Endothelial cell of umbilical vein (primary cell): ENCODE measurements around the gene SYCP3.

Source experiments
- EZH2 ChIP-seq: IDR thresholded peaks from 2 replicates; pipeline ENCODE4 v1.6.1; 2012; ENCODE audit warnings: borderline replicate concordance, low read depth, mild to moderate bottlenecking, moderate library complexity, low read length, inconsistent platforms; ENCODE audit not compliant: severe bottlenecking
- JUN ChIP-seq: IDR thresholded peaks from 2 replicates; pipeline ENCODE4 v1.6.1; 2011; ENCODE audit warnings: borderline replicate concordance, low read depth; ENCODE audit not compliant: insufficient read length, insufficient read depth
- POLR2A ChIP-seq: IDR thresholded peaks from 2 replicates; pipeline ENCODE4 v1.6.1; 2012; ENCODE audit warnings: low read depth, mild to moderate bottlenecking, control low read depth, low read length
- POLR2AphosphoS5 ChIP-seq: IDR thresholded peaks from 2 replicates; pipeline ENCODE4 v1.6.1; 2012; ENCODE audit warnings: low read depth, mild to moderate bottlenecking, control low read depth, low read length, moderate library complexity; ENCODE audit not compliant: insufficient read depth
- TF ChIP-seq, protein P1 (sequence below), 2 donors: IDR thresholded peaks; 1 replicate in 1 of 2; 2 replicates in 1 of 2; pipeline ENCODE4 v1.5.1; 2011; ENCODE audit warnings: low read length in 2 of 2, mild to moderate bottlenecking in 2 of 2, moderate library complexity in 2 of 2, control low read depth in 1 of 2, inconsistent platforms in 1 of 2, low read depth in 1 of 2; ENCODE audit not compliant: insufficient read depth in 1 of 2; ENCODE audit errors: extremely low read depth in 1 of 2
- TF ChIP-seq, protein P2 (sequence below): IDR thresholded peaks from 2 replicates; pipeline ENCODE4 v1.6.1; 2011; ENCODE audit not compliant: insufficient read depth, insufficient read length

DNA sequence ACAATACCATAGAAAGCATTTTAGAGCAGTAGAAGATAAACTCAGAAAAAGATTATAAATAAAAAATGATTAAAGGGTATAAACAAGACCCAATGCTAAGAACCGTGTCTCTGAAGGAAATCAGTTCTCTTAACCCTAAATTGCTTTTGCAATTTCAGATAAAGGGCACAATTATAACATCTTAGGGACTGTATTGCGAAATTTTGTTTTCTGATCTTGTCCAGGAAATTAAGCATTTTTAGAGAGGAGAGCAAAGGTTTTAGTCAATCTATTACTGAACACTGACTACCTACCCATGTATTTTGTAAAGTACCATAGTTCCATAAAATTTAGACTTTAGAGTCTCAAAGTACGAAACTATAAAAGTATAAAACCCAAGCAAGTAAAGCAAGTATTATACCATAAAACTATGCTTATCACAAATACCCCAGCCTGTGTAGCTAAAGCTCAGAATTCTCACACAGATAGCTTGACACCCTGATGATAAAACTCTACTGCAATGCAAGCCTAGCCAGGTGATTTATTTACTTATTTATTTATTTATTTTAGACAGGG lies 48.6 kb downstream of the SYCP3 start:
- TF ChIP-seq, protein P1, sequence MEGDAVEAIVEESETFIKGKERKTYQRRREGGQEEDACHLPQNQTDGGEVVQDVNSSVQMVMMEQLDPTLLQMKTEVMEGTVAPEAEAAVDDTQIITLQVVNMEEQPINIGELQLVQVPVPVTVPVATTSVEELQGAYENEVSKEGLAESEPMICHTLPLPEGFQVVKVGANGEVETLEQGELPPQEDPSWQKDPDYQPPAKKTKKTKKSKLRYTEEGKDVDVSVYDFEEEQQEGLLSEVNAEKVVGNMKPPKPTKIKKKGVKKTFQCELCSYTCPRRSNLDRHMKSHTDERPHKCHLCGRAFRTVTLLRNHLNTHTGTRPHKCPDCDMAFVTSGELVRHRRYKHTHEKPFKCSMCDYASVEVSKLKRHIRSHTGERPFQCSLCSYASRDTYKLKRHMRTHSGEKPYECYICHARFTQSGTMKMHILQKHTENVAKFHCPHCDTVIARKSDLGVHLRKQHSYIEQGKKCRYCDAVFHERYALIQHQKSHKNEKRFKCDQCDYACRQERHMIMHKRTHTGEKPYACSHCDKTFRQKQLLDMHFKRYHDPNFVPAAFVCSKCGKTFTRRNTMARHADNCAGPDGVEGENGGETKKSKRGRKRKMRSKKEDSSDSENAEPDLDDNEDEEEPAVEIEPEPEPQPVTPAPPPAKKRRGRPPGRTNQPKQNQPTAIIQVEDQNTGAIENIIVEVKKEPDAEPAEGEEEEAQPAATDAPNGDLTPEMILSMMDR (IDR thresholded peaks at IDR 0.05; ENCODE audit: extremely low read depth in 1 of 2, insufficient read depth in 1 of 2, low read depth in 1 of 2, low read length in 2 of 2), result no peak
- TF ChIP-seq, protein P2, sequence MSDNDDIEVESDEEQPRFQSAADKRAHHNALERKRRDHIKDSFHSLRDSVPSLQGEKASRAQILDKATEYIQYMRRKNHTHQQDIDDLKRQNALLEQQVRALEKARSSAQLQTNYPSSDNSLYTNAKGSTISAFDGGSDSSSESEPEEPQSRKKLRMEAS, result no peak
- TF ChIP-seq JUN (no peak), POLR2A (no peak), EZH2 (no peak), POLR2AphosphoS5 (no peak)
